Mesendoderm (in vitro differentiated cells): ENCODE measurements around the gene MDH1.

Experiments
- DNase-seq: peaks from one replicate; pipeline ENCODE4 v3.0.0; 2013
- H2AK5ac ChIP-seq: 2 replicates; pipeline ENCODE4 v1.6.1; 2013; ENCODE audit warnings: low read length, inconsistent platforms
- H2BK120ac ChIP-seq: 2 replicates; pipeline ENCODE4 v1.6.1; 2013; ENCODE audit warnings: low read depth, mild to moderate bottlenecking, low read length, moderate library complexity, mixed read lengths
- H2BK15ac ChIP-seq: replicated peaks from 2 replicates; pipeline ENCODE4 v1.6.1; 2013; ENCODE audit warnings: low read depth, mild to moderate bottlenecking, moderate library complexity
- H2BK5ac ChIP-seq: 2 replicates; pipeline ENCODE4 v1.6.1; 2013; ENCODE audit warnings: low read length, inconsistent platforms
- H3K18ac ChIP-seq: 2 replicates; pipeline ENCODE4 v1.6.1; 2013; ENCODE audit warnings: mild to moderate bottlenecking, low read length, mixed read lengths
- H3K23ac ChIP-seq: one replicate; pipeline ENCODE4 v1.6.1; 2013; ENCODE audit warnings: low read length
- H3K27ac ChIP-seq: 2 replicates; pipeline ENCODE4 v1.5.1; 2013; ENCODE audit warnings: low read depth, mild to moderate bottlenecking, inconsistent platforms, low read length, moderate library complexity
- H3K27me3 ChIP-seq: 2 replicates; pipeline ENCODE4 v1.6.1; 2013; ENCODE audit warnings: low read length, control low read depth, mild to moderate bottlenecking, inconsistent platforms; ENCODE audit not compliant: insufficient read depth, poor library complexity
- H3K36me3 ChIP-seq: 2 replicates; pipeline ENCODE4 v1.6.1; 2013; ENCODE audit warnings: low read length, inconsistent platforms; ENCODE audit not compliant: control insufficient read depth, insufficient read depth
- H3K4ac ChIP-seq: one replicate; pipeline ENCODE4 v1.6.1; 2013; ENCODE audit warnings: low read depth, mild to moderate bottlenecking, low read length, moderate library complexity
- H3K4me1 ChIP-seq: 2 replicates; pipeline ENCODE4 v1.6.1; 2013; ENCODE audit warnings: low read depth, low read length, inconsistent platforms; ENCODE audit not compliant: control insufficient read depth
- H3K4me2 ChIP-seq: 2 replicates; pipeline ENCODE4 v1.6.1; 2013; ENCODE audit warnings: low read length
- H3K4me3 ChIP-seq: 2 replicates; pipeline ENCODE4 v1.5.1; 2013; ENCODE audit warnings: mild to moderate bottlenecking, low read length
- H3K56ac ChIP-seq: one replicate; pipeline ENCODE4 v1.6.1; 2013; ENCODE audit warnings: low read length
- H3K79me1 ChIP-seq: 2 replicates; pipeline ENCODE4 v1.6.1; 2013; ENCODE audit warnings: low read length, inconsistent platforms
- H3K79me2 ChIP-seq: 2 replicates; pipeline ENCODE4 v1.6.1; 2013; ENCODE audit warnings: mild to moderate bottlenecking, low read length; ENCODE audit not compliant: control insufficient read depth, insufficient read depth
- H3K9ac ChIP-seq: 2 replicates; pipeline ENCODE4 v1.6.1; 2013; ENCODE audit warnings: low read length, inconsistent platforms
- H4K5ac ChIP-seq: one replicate; pipeline ENCODE4 v1.6.1; 2013; ENCODE audit warnings: low read length
- H4K8ac ChIP-seq: one replicate; pipeline ENCODE4 v1.6.1; 2013; ENCODE audit warnings: low read depth, mild to moderate bottlenecking, control low read depth, low read length, moderate library complexity
- WGBS: extraction: QIAGEN DNeasy Blood & Tissue Kit; methylation state at CpG from one replicate; pipeline ENCODE4 v1.1.7; 2013; ENCODE audit warnings: low lambda C conversion rate, missing lambda C conversion rate; ENCODE audit not compliant: insufficient coverage; ENCODE audit errors: extremely low coverage; 5-methylcytosine and 5-hydroxymethylcytosine counted together

MDH1 gene

DNA sequence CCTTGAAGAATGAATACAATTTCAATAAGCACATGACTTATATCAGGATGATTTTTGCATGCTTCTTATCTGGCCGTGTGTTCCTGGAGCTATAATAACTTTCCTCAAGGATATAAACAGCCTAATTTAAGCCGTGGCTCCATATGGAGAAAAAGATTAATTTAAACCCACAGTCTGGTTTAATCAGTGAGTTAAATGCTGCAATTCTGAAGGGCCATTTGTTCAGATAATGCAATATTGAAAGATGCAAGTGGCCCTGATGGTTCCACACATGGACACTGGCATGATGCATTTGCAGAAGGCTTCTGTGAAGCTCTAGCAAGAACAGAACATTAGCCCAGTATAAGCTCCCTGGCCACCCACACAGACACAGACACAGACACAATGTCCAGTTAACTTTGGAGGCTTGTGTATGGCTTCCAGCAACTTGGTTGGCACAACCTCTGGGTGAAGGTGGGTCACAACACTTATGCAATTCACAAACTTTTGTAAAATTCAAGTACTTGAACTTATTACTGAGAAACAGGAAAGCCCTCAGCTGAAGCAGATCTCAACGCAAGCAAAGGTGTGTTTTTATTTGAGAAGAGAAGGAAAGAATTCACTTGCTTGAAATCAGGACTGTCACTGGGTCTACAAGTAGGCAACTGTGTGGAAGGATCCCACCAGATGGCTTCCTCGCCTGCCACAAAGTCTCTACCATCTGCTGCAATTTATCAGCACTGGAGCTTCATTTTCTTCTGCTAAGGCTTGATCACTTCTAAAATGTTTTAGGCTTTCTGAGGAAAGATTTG is 63.3 kb downstream of the MDH1 start:
- Histone ChIP-seq H3K4me1 (no peaks in the 10 kb centered on the region), H3K27me3 (no peaks in the 10 kb centered on the region), H2BK5ac (no peak overlapping the region), H3K4me3 (no peak overlapping the region), H2BK15ac (no peak overlapping the region), H3K27ac (no peak overlapping the region), H3K36me3 (no peaks in the 10 kb centered on the region), H4K8ac (no peak overlapping the region), H3K79me2 (no peaks in the 10 kb centered on the region), H3K4me2 (no peak overlapping the region), H4K5ac (no peak overlapping the region), H2AK5ac (no peak overlapping the region), H3K56ac (no peak overlapping the region), H3K23ac (no peak overlapping the region), H3K9ac (no peak overlapping the region), H2BK120ac (no peak overlapping the region), H3K79me1 (no peaks in the 10 kb centered on the region), H3K4ac (no peak overlapping the region), H3K18ac (no peak overlapping the region)
- no peak for DNase-seq
- WGBS = no CpG with 5 or more reads among the region's 4 CpGs

- no CpG with 5 or more reads among the region's 2 CpGs for WGBS
- Histone ChIP-seq H3K79me1 (no peaks in the 10 kb centered on the region), H3K56ac (no peak overlapping the region), H4K5ac (no peak overlapping the region), H2BK5ac (no peak overlapping the region), H3K27ac (no peak overlapping the region), H3K4me3 (no peak overlapping the region), H3K27me3 (no peaks in the 10 kb centered on the region), H3K36me3 (no peaks in the 10 kb centered on the region), H3K9ac (no peak overlapping the region), H3K18ac (no peak overlapping the region), H4K8ac (no peak overlapping the region), H3K79me2 (no peaks in the 10 kb centered on the region), H3K4me1 (no peaks in the 10 kb centered on the region), H3K23ac (no peak overlapping the region), H3K4ac (no peak overlapping the region), H2AK5ac (no peak overlapping the region), H2BK120ac (no peak overlapping the region), H3K4me2 (no peak overlapping the region), H2BK15ac (no peak overlapping the region)
- no peak for DNase-seq
These were observed 63.9 kb downstream of the MDH1 start for GRCh38 chr2:63652652-63652985.

- Histone ChIP-seq H3K27me3 (no peaks in the 10 kb centered on the region), H3K36me3 (no peaks in the 10 kb centered on the region), H3K9ac (no peak overlapping the region), H4K5ac (no peak overlapping the region), H3K4me3 (no peak overlapping the region), H3K79me2 (no peaks in the 10 kb centered on the region), H3K27ac (no peak overlapping the region), H3K4me2 (no peak overlapping the region), H2BK5ac (no peak overlapping the region), H3K4ac (no peak overlapping the region), H3K56ac (no peak overlapping the region), H2BK15ac (no peak overlapping the region), H2AK5ac (no peak overlapping the region), H4K8ac (no peak overlapping the region), H3K18ac (no peak overlapping the region), H3K23ac (no peak overlapping the region), H3K4me1 (no peaks in the 10 kb centered on the region), H3K79me1 (no peaks in the 10 kb centered on the region), H2BK120ac (no peak overlapping the region)
- no peak for DNase-seq
- no CpG with 5 or more reads among the region's 1 CpG for WGBS
These were observed 66.2 kb downstream of the MDH1 start for GRCh38 chr2:63654959-63655358.
